HG02885 (cell line): ENCODE results near the gene SULT1E1.

ENCODE experiments used
- ATAC-seq: cut with Tn5 transposase; IDR thresholded peaks from one replicate; pipeline ENCODE4 v1.9.1; 2021; ENCODE audit warnings: mild to moderate bottlenecking; ENCODE audit not compliant: unreplicated experiment, poor library complexity

Gene SULT1E1

DNA sequence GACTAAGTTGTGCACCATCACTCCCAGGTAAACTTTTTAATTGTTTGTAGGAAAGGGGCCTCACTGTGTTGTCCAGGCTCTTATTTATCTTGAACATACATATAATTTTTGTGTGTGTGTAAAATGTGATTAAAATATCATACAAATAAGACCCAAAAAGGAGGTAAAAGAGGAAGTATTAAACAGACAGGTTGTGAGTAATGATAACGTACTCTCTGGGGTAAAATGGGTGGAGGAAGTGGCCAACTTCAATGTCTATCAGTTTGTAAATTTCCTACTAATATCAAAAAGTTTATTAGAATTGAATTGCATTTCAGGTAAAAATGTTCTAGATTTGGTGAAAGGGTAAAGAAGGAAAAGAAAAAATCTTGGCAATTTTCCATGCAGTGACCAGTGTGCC, 48.8 kb downstream of the SULT1E1 start:
- ATAC-seq: no peak

DNA sequence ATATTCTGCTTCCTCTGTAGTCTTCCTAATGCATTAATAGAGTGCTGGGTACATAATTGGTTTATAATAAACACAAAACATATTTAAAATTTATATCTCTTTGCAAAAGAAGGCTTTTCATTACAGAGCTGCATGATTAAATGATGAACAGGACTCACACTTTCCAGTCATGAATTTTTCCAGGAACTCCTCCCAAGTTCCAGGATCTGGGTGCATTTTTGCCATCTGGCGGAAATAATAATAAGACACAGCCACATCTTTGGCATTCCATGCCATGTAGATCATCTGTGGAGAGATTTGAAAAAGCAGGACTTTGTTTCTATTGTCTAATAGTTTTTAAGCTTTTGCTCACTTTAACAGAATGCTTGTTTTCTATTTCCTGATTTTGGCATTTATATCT, 59.3 kb downstream of the SULT1E1 start:
- no peak for ATAC-seq

DNA sequence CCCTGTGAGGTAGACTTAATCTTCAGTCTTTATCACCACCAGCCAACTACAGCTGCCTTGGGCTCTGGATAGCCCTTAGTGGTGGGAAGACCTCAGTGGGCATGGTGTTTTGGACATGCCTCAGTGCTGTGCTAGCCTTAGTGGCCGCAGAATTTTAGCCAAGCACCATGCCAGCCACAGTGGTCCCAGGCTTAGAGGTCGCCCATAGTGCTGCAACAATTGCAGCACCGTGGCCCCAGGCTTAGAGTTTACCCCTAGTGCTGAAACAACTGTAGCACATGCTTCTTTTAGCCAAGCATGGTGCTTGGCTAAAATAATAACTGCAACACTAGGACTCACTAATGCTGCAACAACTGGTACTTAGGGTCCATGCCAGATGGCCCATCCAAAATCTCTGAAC, 60.6 kb downstream of the SULT1E1 start:
- ATAC-seq: no peak

DNA sequence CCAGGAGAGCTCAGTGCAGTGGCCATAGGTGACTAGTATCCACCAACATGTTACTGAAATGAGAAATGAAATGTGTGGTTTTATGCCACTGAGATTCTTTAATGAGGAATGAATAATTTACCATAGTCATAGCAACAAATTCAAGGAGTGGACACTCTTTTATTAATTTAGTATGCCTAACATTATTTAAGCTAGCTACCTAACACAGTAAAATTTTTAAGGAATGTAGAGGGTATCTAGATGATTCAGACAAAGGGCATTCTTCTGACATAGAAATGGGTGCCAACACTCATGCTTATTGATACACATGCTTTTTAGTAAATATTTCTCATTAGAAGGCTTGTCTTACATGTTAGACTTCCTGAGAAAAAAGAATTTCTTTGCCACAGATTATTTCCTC, 66.2 kb downstream of the SULT1E1 start:
- no peak for ATAC-seq
